Peyer's patch (tissue), 4 donors: Measurements from ENCODE around the gene MED12. TPM values are rescaled to one million over a fixed set of nuclear protein-coding genes. Genes with fewer than 3 reads are reported as not detected.

ENCODE experiments used
- DNase-seq, 3 donors: peaks; one replicate each; pipeline ENCODE4 v3.0.0-alpha.2; 2017 to 2019
- H3K27ac ChIP-seq, 4 donors: fragments of 200-600 bp; sonication (generic); one replicate each; pipeline ENCODE4 v1.5.1; 2016 to 2019
- H3K27me3 ChIP-seq, 2 donors: fragments of 200-600 bp; sonication (generic); one replicate each; pipeline ENCODE4 v1.5.1; 2019
- H3K36me3 ChIP-seq, 3 donors: fragments of 200-600 bp; sonication (generic); one replicate each; pipeline ENCODE4 v1.5.1; 2016 to 2019
- H3K4me1 ChIP-seq, 4 donors: fragments of 200-600 bp; sonication (generic); one replicate each; pipeline ENCODE4 v1.5.1; 2016 to 2019
- H3K4me3 ChIP-seq, 4 donors: fragments of 200-600 bp; sonication (generic); 1 replicate in 3 of 4; 2 replicates in 1 of 4; pipeline ENCODE4 v1.5.1; 2016 to 2019; ENCODE audit warnings: mild to moderate bottlenecking in 1 of 4
- H3K9me3 ChIP-seq, 4 donors: fragments of 200-600 bp; sonication (generic); one replicate each; pipeline ENCODE4 v1.5.1; 2016 to 2019; ENCODE audit warnings: mild to moderate bottlenecking in 1 of 4
- POLR2A ChIP-seq, 2 donors: fragments of 450-650 bp; IDR thresholded peaks; one replicate each; pipeline ENCODE4 v1.5.1; 2017; ENCODE audit warnings: antibody characterized with exemption in 2 of 2, mild to moderate bottlenecking in 2 of 2, moderate library complexity in 2 of 2
- total RNA-seq, 4 donors: library from RNA; depleted of rRNA; stranded (reverse); fragments of >200 nt; gene quantifications; one replicate each; pipeline ENCODE4 v1.1.0, GENCODE V29; 2016
- TF ChIP-seq, protein P1 (sequence below), 6 experiments: fragments of 450-650 bp in 4 of 6; fragments of 200-600 bp in 2 of 6; sonication (generic) in 1 of 6; IDR thresholded peaks; one replicate each; pipeline ENCODE4 v1.5.1; 2017 to 2019; ENCODE audit warnings: antibody characterized with exemption in 6 of 6, mild to moderate bottlenecking in 3 of 6, moderate library complexity in 1 of 6

The MED12 gene
- total RNA-seq, 4 donors from 2014 or later: 38.5 to 87.0 (median 67.5) TPM

GRCh38 chrX:71102292-71102691, 16.1 kb upstream of the MED12 start:
- Histone ChIP-seq H3K9me3 (no peaks in the 10 kb centered on the region), H3K27ac (peak overlapping the region in 1 of 4 donors; percentile 74), H3K27me3 (no peaks in the 10 kb centered on the region), H3K4me3 (no peak overlapping the region), H3K36me3 (no peaks in the 10 kb centered on the region), H3K4me1 (peaks cover 0 to 12% (median 3%) of the 10 kb centered on the region in 4 donors)
- TF ChIP-seq POLR2A (IDR thresholded peaks at IDR 0.05): no peak
- TF ChIP-seq, protein P1, sequence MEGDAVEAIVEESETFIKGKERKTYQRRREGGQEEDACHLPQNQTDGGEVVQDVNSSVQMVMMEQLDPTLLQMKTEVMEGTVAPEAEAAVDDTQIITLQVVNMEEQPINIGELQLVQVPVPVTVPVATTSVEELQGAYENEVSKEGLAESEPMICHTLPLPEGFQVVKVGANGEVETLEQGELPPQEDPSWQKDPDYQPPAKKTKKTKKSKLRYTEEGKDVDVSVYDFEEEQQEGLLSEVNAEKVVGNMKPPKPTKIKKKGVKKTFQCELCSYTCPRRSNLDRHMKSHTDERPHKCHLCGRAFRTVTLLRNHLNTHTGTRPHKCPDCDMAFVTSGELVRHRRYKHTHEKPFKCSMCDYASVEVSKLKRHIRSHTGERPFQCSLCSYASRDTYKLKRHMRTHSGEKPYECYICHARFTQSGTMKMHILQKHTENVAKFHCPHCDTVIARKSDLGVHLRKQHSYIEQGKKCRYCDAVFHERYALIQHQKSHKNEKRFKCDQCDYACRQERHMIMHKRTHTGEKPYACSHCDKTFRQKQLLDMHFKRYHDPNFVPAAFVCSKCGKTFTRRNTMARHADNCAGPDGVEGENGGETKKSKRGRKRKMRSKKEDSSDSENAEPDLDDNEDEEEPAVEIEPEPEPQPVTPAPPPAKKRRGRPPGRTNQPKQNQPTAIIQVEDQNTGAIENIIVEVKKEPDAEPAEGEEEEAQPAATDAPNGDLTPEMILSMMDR (IDR thresholded peaks at IDR 0.05): no peak
- DNase-seq: peak in 1 of 3 donors; percentile 26

DNA sequence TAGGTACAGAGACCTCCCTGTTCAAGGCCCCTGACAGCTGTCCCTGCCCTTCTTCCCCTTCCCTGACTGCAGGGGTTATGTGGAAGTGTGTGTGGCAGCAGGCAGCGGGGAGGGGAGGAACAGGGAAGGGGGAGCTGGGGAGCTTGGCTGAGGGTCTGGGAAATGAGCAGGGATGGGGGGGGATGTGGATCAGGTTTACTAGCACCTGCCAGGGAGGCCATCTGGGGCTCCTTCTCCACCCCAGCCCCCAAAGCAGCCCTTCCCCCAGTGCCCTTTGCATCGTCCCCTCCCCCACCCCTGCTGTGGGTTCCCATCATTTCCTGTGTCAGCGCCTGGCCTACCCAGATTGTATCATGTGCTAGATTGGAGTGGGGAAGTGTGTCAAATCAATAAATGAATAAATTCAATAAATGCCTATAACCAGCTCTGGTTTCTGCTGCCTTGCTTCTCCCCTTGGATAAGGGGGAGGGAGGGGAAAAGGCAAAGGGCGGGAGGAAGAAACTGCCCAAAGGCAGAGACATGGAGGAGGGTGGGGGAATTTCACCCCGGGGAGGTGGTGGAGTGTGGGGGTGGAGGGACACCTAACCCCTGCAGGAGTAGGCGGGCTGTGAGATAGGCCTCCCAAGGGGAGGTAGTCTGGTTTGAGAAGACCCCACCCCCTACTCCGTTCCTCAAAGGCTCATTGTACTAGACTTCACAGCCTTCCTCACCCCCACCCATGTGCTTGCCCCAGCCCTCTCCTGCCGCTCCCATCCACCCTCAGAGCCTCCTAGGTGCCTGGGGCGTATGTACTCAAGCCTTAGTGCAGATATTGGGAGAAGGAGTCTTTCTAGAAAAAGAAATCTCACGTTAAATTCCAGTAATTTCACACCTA, 15.0 kb upstream of the MED12 start:
- Histone ChIP-seq H3K36me3 (no peaks in the 10 kb centered on the region), H3K4me3 (peak overlapping the region in 1 of 4 donors; percentile 2), H3K27ac (peak overlapping the region; percentile 48 to 74 (median 67)), H3K4me1 (peaks cover 0 to 12% (median 3%) of the 10 kb centered on the region in 4 donors), H3K9me3 (no peaks in the 10 kb centered on the region), H3K27me3 (no peaks in the 10 kb centered on the region)
- peak in 2 of 3 donors; percentile 76 to 82 for DNase-seq
- TF ChIP-seq, protein P1 (IDR thresholded peaks at IDR 0.05): no peak
- TF ChIP-seq POLR2A (IDR thresholded peaks at IDR 0.05): no peak

DNA sequence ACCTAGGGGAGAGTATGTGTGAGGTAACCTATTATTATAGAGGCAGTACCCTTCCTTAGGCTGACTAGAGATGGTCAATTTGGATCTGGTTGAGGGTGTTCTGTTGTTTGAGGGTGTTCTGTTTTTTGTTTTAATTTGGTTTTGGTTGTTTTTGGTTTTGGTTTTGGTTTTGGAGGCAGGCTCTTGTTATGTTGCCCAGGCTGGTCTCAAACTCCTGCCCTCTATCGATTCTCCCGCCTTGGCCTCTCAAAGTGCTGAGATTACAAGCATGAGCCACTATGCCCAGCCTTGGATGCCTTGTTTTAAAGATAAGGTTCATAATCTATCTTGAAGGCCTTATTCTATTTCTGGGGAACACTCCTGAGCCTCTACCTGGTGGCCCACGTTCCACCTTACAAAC, 12.8 kb upstream of the MED12 start:
- H3K9me3 ChIP-seq: no peaks in the 10 kb centered on the region
- H3K4me3 ChIP-seq: no peak overlapping the region
- peaks cover 0 to 12% (median 3%) of the 10 kb centered on the region in 4 donors for H3K4me1 ChIP-seq
- H3K36me3 ChIP-seq: no peaks in the 10 kb centered on the region
- H3K27ac ChIP-seq: peak overlapping the region in 1 of 4 donors; percentile 42
- TF ChIP-seq, protein P1 (IDR thresholded peaks at IDR 0.05): no peak
- no peak for TF ChIP-seq POLR2A (IDR thresholded peaks at IDR 0.05)
- H3K27me3 ChIP-seq: no peaks in the 10 kb centered on the region
- DNase-seq: no peak

DNA sequence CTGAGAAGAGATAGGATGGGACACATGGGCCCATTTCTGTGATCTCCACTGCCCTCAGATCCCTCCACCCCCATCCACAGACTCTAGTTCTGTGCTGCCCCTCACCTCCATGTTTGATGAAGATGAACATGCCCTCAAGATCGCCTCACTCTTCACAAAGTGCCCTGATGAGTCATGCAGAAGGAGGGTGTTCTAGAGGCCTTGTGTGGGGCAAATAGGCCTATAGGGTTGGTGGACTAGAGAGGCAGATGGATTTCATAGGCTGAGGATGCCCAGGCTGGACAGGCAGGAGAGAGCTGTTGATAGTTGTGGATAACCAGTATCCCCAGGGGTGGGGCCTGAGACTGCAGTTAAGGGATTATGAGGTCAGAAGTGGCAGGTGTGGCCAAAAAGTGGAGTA, 12.0 kb upstream of the MED12 start, which contains the start of gene CXorf65:
Gene CXorf65, minus strand, starts transcription at position 314 of the 400 bp plus-strand sequence. Its CDS starts 184 bp downstream, at position 130.
- TF ChIP-seq, protein P1 (IDR thresholded peaks at IDR 0.05): no peak
- no peak for TF ChIP-seq POLR2A (IDR thresholded peaks at IDR 0.05)
- H3K36me3 ChIP-seq: no peaks in the 10 kb centered on the region
- peak within 1 kb of the TSS in 1 of 4 donors; percentile 42 for H3K27ac ChIP-seq
- H3K9me3 ChIP-seq: no peaks in the 10 kb centered on the region
- H3K4me3 ChIP-seq: no peak within 1 kb of the TSS
- H3K4me1 ChIP-seq: peaks cover 0 to 12% (median 3%) of the 10 kb centered on the region in 4 donors
- no peaks in the 10 kb centered on the region for H3K27me3 ChIP-seq
- DNase-seq: no peak

DNA sequence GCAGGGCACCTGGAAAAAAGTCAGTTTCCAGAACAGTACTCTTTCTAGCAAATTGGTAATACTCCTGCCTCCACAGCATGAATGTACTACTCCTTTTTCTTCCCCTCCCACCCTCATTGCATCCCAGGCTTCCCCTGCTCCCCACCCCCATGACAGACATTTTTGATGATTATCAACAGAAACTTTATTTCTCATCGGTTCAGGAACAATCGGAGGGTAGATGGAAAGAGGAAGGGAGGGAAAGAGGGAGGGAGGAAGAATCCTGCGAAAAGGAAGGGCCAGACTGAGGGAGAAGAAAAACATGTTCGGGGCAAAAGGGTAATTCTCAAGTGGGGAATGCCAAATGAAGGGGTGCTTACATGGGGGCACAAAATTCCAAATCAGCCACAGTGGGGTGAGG, 11.2 kb upstream of the MED12 start:
- no peak for DNase-seq
- Histone ChIP-seq H3K4me1 (peaks cover 0 to 12% (median 3%) of the 10 kb centered on the region in 4 donors), H3K36me3 (no peaks in the 10 kb centered on the region), H3K4me3 (no peak overlapping the region), H3K27ac (no peak overlapping the region), H3K27me3 (no peaks in the 10 kb centered on the region), H3K9me3 (no peaks in the 10 kb centered on the region)
- no peak for TF ChIP-seq POLR2A (IDR thresholded peaks at IDR 0.05)
- TF ChIP-seq, protein P1 (IDR thresholded peaks at IDR 0.05): no peak
